ENCODE data around the gene VRK1.

Gene VRK1

GRCh38 chr14:96889091-96889490 lies 91.9 kb downstream of the VRK1 start:
- DNase-seq, result no peak

GRCh38 chr14:96893966-96894622 lies 96.9 kb downstream of the VRK1 start:
- no peak for DNase-seq

- DNase-seq, result no peak
Measured at GRCh38 chr14:96894966-96895365, 97.8 kb downstream of the VRK1 start.

GRCh38 chr14:96895658-96896271 lies 98.6 kb downstream of the VRK1 start:
- DNase-seq, result no peak

- no peak for DNase-seq
Measured at GRCh38 chr14:96897184-96897583, 100.0 kb downstream of the VRK1 start.

GRCh38 chr14:96901227-96901626 lies 104.0 kb downstream of the VRK1 start:
- DNase-seq, result no peak

GRCh38 chr14:96902004-96902403 lies 104.8 kb downstream of the VRK1 start:
- peak; percentile 11 for DNase-seq

GRCh38 chr14:96903444-96904023 lies 106.4 kb downstream of the VRK1 start:
- DNase-seq, result no peak

- DNase-seq, result no peak
Measured at GRCh38 chr14:96904201-96904600, 107.0 kb downstream of the VRK1 start.

GRCh38 chr14:96905065-96905464 lies 107.9 kb downstream of the VRK1 start:
- DNase-seq, result no peak

GRCh38 chr14:96905825-96906224 lies 108.6 kb downstream of the VRK1 start:
- DNase-seq, result no peak

GRCh38 chr14:96906434-96906833 lies 109.3 kb downstream of the VRK1 start:
- DNase-seq, result no peak

GRCh38 chr14:96909841-96910364 lies 112.7 kb downstream of the VRK1 start:
- no peak for DNase-seq

- DNase-seq, result no peak
Measured at GRCh38 chr14:96911499-96912149, 114.4 kb downstream of the VRK1 start.

GRCh38 chr14:96914571-96915128 lies 117.5 kb downstream of the VRK1 start:
- DNase-seq, result no peak

- DNase-seq, result no peak
Measured at GRCh38 chr14:96915478-96915877, 118.3 kb downstream of the VRK1 start.

- DNase-seq, result no peak
Measured at GRCh38 chr14:96916751-96917150, 119.6 kb downstream of the VRK1 start.

GRCh38 chr14:96917442-96917963 lies 120.3 kb downstream of the VRK1 start:
- DNase-seq, result no peak

GRCh38 chr14:96920023-96920422 lies 122.8 kb downstream of the VRK1 start:
- DNase-seq, result no peak

GRCh38 chr14:96920820-96921219 lies 123.6 kb downstream of the VRK1 start:
- no peak for DNase-seq

GRCh38 chr14:96922986-96923385 lies 125.8 kb downstream of the VRK1 start:
- DNase-seq, result no peak

GRCh38 chr14:96925422-96925821 lies 128.2 kb downstream of the VRK1 start:
- no peak for DNase-seq

- no peak for DNase-seq
Measured at GRCh38 chr14:96926001-96926400, 128.8 kb downstream of the VRK1 start.
